HepG2 (cell line): Measurements from ENCODE around the gene ZNF575. TPM values are rescaled to one million over a fixed set of nuclear protein-coding genes. Genes with fewer than 3 reads are reported as not detected.
A peak's percentile ranks its signal among the peaks of the same experiment; 100 is the strongest.

Experiments used
- ELF1 ChIP-seq: sonication (generic); formaldehyde crosslinking; IDR thresholded peaks from 2 replicates; pipeline ENCODE4 v1.4.0; 2020; ENCODE audit warnings: missing genetic modification reagents
- GABPB1 ChIP-seq: IDR thresholded peaks from 2 replicates; pipeline ENCODE4 v1.6.1; 2016; ENCODE audit warnings: mild to moderate bottlenecking, missing genetic modification reagents, moderate library complexity, missing compliant biosample characterization
- HCFC1 ChIP-seq: fragments of 150-350 bp; IDR thresholded peaks from 2 replicates; pipeline ENCODE4 v1.6.1; 2014; ENCODE audit warnings: low read depth, low read length
- HMGA1 ChIP-seq: sonication (generic); formaldehyde crosslinking; conservative IDR thresholded peaks from 2 replicates; pipeline ENCODE4 v1.4.0; 2020; ENCODE audit warnings: missing genetic modification reagents
- ISL2 ChIP-seq: sonication (generic); formaldehyde crosslinking; IDR thresholded peaks from 2 replicates; pipeline ENCODE4 v1.5.0; 2020; ENCODE audit warnings: missing genetic modification reagents
- KDM2A ChIP-seq: sonication (generic); formaldehyde crosslinking; IDR thresholded peaks from 2 replicates; pipeline ENCODE4 v1.4.0; 2020; ENCODE audit warnings: low read depth, missing genetic modification reagents, borderline replicate concordance
- LBX2 ChIP-seq: sonication (generic); formaldehyde crosslinking; IDR thresholded peaks from 2 replicates; pipeline ENCODE4 v1.5.0; 2020; ENCODE audit warnings: missing genetic modification reagents, mild to moderate bottlenecking, borderline replicate concordance
- SIN3B ChIP-seq: fragments of 150-350 bp; IDR thresholded peaks from 2 replicates; pipeline ENCODE4 v1.6.1; 2014; ENCODE audit warnings: low read length
- ZNF281 ChIP-seq: sonication (generic); formaldehyde crosslinking; IDR thresholded peaks from 2 replicates; pipeline ENCODE4 v1.4.0; 2020; ENCODE audit warnings: missing genetic modification reagents, borderline replicate concordance
- ZNF607 ChIP-seq: sonication (generic); formaldehyde crosslinking; IDR thresholded peaks from 2 replicates; pipeline ENCODE4 v1.5.1; 2020; ENCODE audit warnings: missing genetic modification reagents, mild to moderate bottlenecking, borderline replicate concordance
- polyA plus RNA-seq, 8 experiments: library from polyadenylated mRNA; depleted of rRNA in 3 of 8; stranded (reverse) in 7 of 8; unstranded in 1 of 8; fragments of >200 nt; fragmentation: Illumina TruSeq in 4 of 8; extraction: Trizol in 4 of 8; gene quantifications; 2 replicates each; pipeline versions ENCODE4 v1.2.1 to v1.2.3, GENCODE V29; 2011 to 2016; ENCODE audit warnings: low read depth in 4 of 8, missing spikeins in 1 of 8, mixed read lengths in 1 of 8; ENCODE audit not compliant: insufficient read depth in 1 of 8
- total RNA-seq, 5 experiments: library from RNA; depleted of rRNA; stranded (reverse); fragments of >200 nt; fragmentation: Illumina TruSeq; extraction: Trizol; gene quantifications; 2 replicates each; pipeline ENCODE4 v1.2.3, GENCODE V29; 2016; ENCODE audit warnings: low read depth in 1 of 5
- TF ChIP-seq, protein P1 (sequence below): sonication (generic); formaldehyde crosslinking; conservative IDR thresholded peaks from 2 replicates; pipeline ENCODE4 v1.4.0; 2020; ENCODE audit warnings: mild to moderate bottlenecking, missing genetic modification reagents, moderate library complexity
- TF ChIP-seq, protein P2 (sequence below): sonication (generic); formaldehyde crosslinking; IDR thresholded peaks from 2 replicates; pipeline ENCODE4 v1.5.0; 2020; ENCODE audit warnings: mild to moderate bottlenecking, missing genetic modification reagents, borderline replicate concordance
- TF ChIP-seq, protein P3 (sequence below): IDR thresholded peaks from 2 replicates; pipeline ENCODE4 v1.6.1; 2012; ENCODE audit warnings: low read depth, low read length, improper control_type of control experiment

ZNF575 gene
- total and polyA plus RNA-seq, 2 of the 13 experiments (the other 11 are each of a cell fraction or from before 2014, with no cell fraction given), result 0.17 to 0.27 TPM

DNA sequence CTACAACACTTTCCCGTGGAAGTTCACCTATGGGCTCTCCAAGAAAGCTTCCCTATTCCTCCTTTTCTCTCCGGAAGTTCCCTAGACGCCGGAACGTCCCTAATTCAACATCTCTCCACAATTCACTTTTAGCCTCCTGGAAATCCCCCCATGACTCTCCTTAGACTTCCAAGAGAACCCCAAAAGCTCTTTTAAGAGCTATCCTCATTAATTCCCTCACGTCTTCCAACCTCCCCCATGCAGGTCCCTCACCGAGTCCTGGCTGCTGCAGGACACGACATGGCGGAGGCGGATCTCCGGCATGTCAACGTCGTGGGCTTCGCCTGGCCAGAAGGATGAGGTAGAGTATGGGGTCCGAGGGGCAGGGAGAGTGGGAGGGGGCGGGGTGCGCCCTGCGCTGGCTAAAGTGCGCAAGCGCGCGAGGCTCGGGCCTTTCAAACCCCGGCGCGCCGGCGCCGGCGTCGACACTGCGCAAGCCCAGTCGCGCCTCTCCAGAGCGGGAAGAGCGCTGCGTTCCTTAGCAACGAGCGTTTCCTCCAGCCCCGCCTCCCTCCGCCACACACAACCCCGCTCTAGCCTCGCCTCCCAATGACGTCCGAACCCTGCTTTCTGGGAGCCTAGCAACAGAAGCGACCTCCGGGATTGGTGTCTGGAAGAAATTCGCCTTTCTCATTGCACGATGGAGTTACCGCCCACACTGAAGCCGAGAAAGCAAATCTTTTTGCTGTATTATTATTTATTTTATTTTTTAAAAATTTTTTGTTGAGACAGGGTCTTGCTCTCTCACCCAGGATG is 42.4 kb downstream of the ZNF575 start, which contains the start of the genes PINLYP and XRCC1 (continued):
- TF ChIP-seq, protein P1, sequence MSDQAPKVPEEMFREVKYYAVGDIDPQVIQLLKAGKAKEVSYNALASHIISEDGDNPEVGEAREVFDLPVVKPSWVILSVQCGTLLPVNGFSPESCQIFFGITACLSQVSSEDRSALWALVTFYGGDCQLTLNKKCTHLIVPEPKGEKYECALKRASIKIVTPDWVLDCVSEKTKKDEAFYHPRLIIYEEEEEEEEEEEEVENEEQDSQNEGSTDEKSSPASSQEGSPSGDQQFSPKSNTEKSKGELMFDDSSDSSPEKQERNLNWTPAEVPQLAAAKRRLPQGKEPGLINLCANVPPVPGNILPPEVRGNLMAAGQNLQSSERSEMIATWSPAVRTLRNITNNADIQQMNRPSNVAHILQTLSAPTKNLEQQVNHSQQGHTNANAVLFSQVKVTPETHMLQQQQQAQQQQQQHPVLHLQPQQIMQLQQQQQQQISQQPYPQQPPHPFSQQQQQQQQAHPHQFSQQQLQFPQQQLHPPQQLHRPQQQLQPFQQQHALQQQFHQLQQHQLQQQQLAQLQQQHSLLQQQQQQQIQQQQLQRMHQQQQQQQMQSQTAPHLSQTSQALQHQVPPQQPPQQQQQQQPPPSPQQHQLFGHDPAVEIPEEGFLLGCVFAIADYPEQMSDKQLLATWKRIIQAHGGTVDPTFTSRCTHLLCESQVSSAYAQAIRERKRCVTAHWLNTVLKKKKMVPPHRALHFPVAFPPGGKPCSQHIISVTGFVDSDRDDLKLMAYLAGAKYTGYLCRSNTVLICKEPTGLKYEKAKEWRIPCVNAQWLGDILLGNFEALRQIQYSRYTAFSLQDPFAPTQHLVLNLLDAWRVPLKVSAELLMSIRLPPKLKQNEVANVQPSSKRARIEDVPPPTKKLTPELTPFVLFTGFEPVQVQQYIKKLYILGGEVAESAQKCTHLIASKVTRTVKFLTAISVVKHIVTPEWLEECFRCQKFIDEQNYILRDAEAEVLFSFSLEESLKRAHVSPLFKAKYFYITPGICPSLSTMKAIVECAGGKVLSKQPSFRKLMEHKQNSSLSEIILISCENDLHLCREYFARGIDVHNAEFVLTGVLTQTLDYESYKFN (CRISPR knock-in tag), result 0 out of 2 replicates have a peak, but pooled peaks have one; percentile 24
- peak; percentile 28; the same call in 1 of the 2 replicates for TF ChIP-seq ELF1 (CRISPR knock-in tag)
- TF ChIP-seq LBX2, result no peak
- TF ChIP-seq HMGA1 (CRISPR knock-in tag), result no peak
- TF ChIP-seq KDM2A, result peak; percentile 40; the same call in 1 of the 2 replicates
- peak; percentile 39; the same call in 1 of the 2 replicates for TF ChIP-seq ZNF281 (CRISPR knock-in tag)
- no peak for TF ChIP-seq ZNF607 (CRISPR knock-in tag)
- TF ChIP-seq, protein P2, sequence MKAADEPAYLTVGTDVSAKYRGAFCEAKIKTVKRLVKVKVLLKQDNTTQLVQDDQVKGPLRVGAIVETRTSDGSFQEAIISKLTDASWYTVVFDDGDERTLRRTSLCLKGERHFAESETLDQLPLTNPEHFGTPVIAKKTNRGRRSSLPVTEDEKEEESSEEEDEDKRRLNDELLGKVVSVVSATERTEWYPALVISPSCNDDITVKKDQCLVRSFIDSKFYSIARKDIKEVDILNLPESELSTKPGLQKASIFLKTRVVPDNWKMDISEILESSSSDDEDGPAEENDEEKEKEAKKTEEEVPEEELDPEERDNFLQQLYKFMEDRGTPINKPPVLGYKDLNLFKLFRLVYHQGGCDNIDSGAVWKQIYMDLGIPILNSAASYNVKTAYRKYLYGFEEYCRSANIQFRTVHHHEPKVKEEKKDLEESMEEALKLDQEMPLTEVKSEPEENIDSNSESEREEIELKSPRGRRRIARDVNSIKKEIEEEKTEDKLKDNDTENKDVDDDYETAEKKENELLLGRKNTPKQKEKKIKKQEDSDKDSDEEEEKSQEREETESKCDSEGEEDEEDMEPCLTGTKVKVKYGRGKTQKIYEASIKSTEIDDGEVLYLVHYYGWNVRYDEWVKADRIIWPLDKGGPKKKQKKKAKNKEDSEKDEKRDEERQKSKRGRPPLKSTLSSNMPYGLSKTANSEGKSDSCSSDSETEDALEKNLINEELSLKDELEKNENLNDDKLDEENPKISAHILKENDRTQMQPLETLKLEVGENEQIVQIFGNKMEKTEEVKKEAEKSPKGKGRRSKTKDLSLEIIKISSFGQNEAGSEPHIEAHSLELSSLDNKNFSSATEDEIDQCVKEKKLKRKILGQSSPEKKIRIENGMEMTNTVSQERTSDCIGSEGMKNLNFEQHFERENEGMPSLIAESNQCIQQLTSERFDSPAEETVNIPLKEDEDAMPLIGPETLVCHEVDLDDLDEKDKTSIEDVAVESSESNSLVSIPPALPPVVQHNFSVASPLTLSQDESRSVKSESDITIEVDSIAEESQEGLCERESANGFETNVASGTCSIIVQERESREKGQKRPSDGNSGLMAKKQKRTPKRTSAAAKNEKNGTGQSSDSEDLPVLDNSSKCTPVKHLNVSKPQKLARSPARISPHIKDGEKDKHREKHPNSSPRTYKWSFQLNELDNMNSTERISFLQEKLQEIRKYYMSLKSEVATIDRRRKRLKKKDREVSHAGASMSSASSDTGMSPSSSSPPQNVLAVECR (CRISPR knock-in tag), result peak; percentile 85
- TF ChIP-seq ISL2, result 0 out of 2 replicates have a peak, but pooled peaks have one; percentile 48
- TF ChIP-seq, protein P3, sequence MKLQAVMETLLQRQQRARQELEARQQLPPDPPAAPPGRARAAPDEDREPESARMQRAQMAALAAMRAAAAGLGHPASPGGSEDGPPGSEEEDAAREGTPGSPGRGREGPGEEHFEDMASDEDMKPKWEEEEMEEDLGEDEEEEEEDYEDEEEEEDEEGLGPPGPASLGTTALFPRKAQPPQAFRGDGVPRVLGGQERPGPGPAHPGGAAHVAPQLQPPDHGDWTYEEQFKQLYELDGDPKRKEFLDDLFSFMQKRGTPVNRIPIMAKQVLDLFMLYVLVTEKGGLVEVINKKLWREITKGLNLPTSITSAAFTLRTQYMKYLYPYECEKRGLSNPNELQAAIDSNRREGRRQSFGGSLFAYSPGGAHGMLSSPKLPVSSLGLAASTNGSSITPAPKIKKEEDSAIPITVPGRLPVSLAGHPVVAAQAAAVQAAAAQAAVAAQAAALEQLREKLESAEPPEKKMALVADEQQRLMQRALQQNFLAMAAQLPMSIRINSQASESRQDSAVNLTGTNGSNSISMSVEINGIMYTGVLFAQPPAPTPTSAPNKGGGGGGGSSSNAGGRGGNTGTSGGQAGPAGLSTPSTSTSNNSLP, result no peak
- peak; percentile 69 for TF ChIP-seq HCFC1
- peak; percentile 83 for TF ChIP-seq GABPB1 (CRISPR knock-in tag)
- TF ChIP-seq SIN3B, result peak; percentile 69
